H9 (cell line): ENCODE measurements around the gene ACTL6B. TPM values are rescaled to one million over a fixed set of nuclear protein-coding genes. Genes with fewer than 3 reads are reported as not detected.
A peak's percentile ranks its signal among the peaks of the same experiment; 100 is the strongest.

Source experiments
- DNase-seq: peaks from one replicate; pipeline ENCODE4 v3.0.0-alpha.2; 2017
- H2AFZ ChIP-seq: one replicate; pipeline ENCODE4 v1.6.1; 2013; ENCODE audit warnings: mild to moderate bottlenecking, low read length, control low read depth, moderate library complexity
- H2AK5ac ChIP-seq: 2 replicates; pipeline ENCODE4 v1.6.1; 2013; ENCODE audit warnings: low read length, control low read depth, mixed read lengths; ENCODE audit not compliant: insufficient read length
- H2BK120ac ChIP-seq: one replicate; pipeline ENCODE4 v1.6.1; 2013; ENCODE audit warnings: low read depth, mild to moderate bottlenecking, low read length, control low read depth, inconsistent platforms; ENCODE audit not compliant: poor library complexity, severe bottlenecking
- H2BK12ac ChIP-seq: 2 replicates; pipeline ENCODE4 v1.6.1; 2013; ENCODE audit warnings: low read length, control low read depth, mixed read lengths, low read depth; ENCODE audit not compliant: insufficient read length
- H2BK15ac ChIP-seq: 2 replicates; pipeline ENCODE4 v1.6.1; 2013; ENCODE audit warnings: low read depth, low read length, control low read depth
- H2BK20ac ChIP-seq: one replicate; pipeline ENCODE4 v1.6.1; 2013; ENCODE audit warnings: low read depth, mild to moderate bottlenecking, low read length, control low read depth, inconsistent platforms; ENCODE audit not compliant: poor library complexity, severe bottlenecking
- H2BK5ac ChIP-seq: 2 replicates; pipeline ENCODE4 v1.6.1; 2013; ENCODE audit warnings: low read length, control low read depth, mixed read lengths; ENCODE audit not compliant: insufficient read length
- H3K14ac ChIP-seq: 2 replicates; pipeline ENCODE4 v1.6.1; 2013; ENCODE audit warnings: low read length, control low read depth; ENCODE audit not compliant: insufficient read depth
- H3K18ac ChIP-seq: 2 replicates; pipeline ENCODE4 v1.6.1; 2013; ENCODE audit warnings: low read depth, mild to moderate bottlenecking, mixed read lengths, low read length, control low read depth; ENCODE audit not compliant: insufficient read length
- H3K23ac ChIP-seq: 2 replicates; pipeline ENCODE4 v1.6.1; 2013; ENCODE audit warnings: low read length, control low read depth, mixed read lengths, low read depth; ENCODE audit not compliant: insufficient read length
- H3K23me2 ChIP-seq: 2 replicates; pipeline ENCODE4 v1.6.1; 2013; ENCODE audit warnings: low read depth, mild to moderate bottlenecking, mixed read lengths, low read length, control low read depth; ENCODE audit not compliant: insufficient read length, poor library complexity, severe bottlenecking
- H3K27ac ChIP-seq: 2 replicates; pipeline ENCODE4 v1.5.1; 2013; ENCODE audit warnings: low read length, control low read depth, mixed read lengths, low read depth; ENCODE audit not compliant: insufficient read length
- H3K27me3 ChIP-seq: 2 replicates; pipeline ENCODE4 v1.6.1; 2013; ENCODE audit warnings: low read length, control low read depth, inconsistent platforms; ENCODE audit not compliant: insufficient read depth
- H3K4ac ChIP-seq: 2 replicates; pipeline ENCODE4 v1.6.1; 2013; ENCODE audit warnings: low read depth, mild to moderate bottlenecking, control low read depth, inconsistent platforms, low read length, moderate library complexity
- H3K4me1 ChIP-seq: 2 replicates; pipeline ENCODE4 v1.6.1; 2013; ENCODE audit warnings: low read length, control low read depth, inconsistent platforms; ENCODE audit not compliant: insufficient read depth
- H3K4me2 ChIP-seq: 2 replicates; pipeline ENCODE4 v1.6.1; 2013; ENCODE audit warnings: low read length, control low read depth, mixed read lengths; ENCODE audit not compliant: insufficient read length, insufficient read depth
- H3K56ac ChIP-seq: 2 replicates; pipeline ENCODE4 v1.6.1; 2013; ENCODE audit warnings: low read depth, mild to moderate bottlenecking, mixed read lengths, low read length, control low read depth; ENCODE audit not compliant: insufficient read length
- H3K79me1 ChIP-seq: 2 replicates; pipeline ENCODE4 v1.6.1; 2013; ENCODE audit warnings: low read depth, mild to moderate bottlenecking, moderate library complexity, low read length, control low read depth, inconsistent platforms; ENCODE audit not compliant: insufficient read depth, poor library complexity, severe bottlenecking
- H3K79me2 ChIP-seq: 2 replicates; pipeline ENCODE4 v1.6.1; 2013; ENCODE audit warnings: low read length, control low read depth, inconsistent platforms; ENCODE audit not compliant: insufficient read depth
- H3K9ac ChIP-seq: 2 replicates; pipeline ENCODE4 v1.6.1; 2013; ENCODE audit warnings: low read length, control low read depth, mixed read lengths; ENCODE audit not compliant: insufficient read length; ENCODE audit errors: extremely low read depth
- H3K9me3 ChIP-seq: one replicate; pipeline ENCODE4 v1.6.1; 2013; ENCODE audit warnings: low read depth, low read length, inconsistent platforms; ENCODE audit not compliant: control insufficient read depth
- H3T11ph ChIP-seq: one replicate; pipeline ENCODE4 v1.6.1; 2013; ENCODE audit warnings: mild to moderate bottlenecking, low read length, control low read depth, inconsistent platforms
- H4K20me1 ChIP-seq: one replicate; pipeline ENCODE4 v1.6.1; 2013; ENCODE audit not compliant: control insufficient read depth, insufficient read length, insufficient read depth
- H4K5ac ChIP-seq: 2 replicates; pipeline ENCODE4 v1.6.1; 2013; ENCODE audit warnings: low read depth, mild to moderate bottlenecking, mixed read lengths, low read length, control low read depth; ENCODE audit not compliant: insufficient read length
- H4K8ac ChIP-seq: replicated peaks from 2 replicates; pipeline ENCODE4 v1.6.1; 2013; ENCODE audit warnings: low read length, control low read depth, mixed read lengths, low read depth; ENCODE audit not compliant: insufficient read length
- H4K91ac ChIP-seq: 2 replicates; pipeline ENCODE4 v1.6.1; 2013; ENCODE audit warnings: low read depth, mild to moderate bottlenecking, moderate library complexity, mixed read lengths, low read length, control low read depth; ENCODE audit not compliant: insufficient read length
- H3K27ac Mint-ChIP-seq, 3 experiments: 2 replicates in 2 of 3; 3 replicates in 1 of 3; pipeline ENCODE4 v1.8.0; 2020 to 2021; ENCODE audit warnings: mixed read lengths in 3 of 3, mild to moderate bottlenecking in 1 of 3, moderate library complexity in 1 of 3
- H3K27me3 Mint-ChIP-seq: 2 replicates; pipeline ENCODE4 v1.8.0; 2021; ENCODE audit warnings: low read depth, mild to moderate bottlenecking, moderate library complexity, mixed read lengths
- H3K36me3 Mint-ChIP-seq, 3 experiments: 2 replicates in 2 of 3; 3 replicates in 1 of 3; pipeline ENCODE4 v1.8.0; 2020 to 2021; ENCODE audit warnings: low read depth in 3 of 3, mixed read lengths in 3 of 3; ENCODE audit not compliant: insufficient read depth in 1 of 3
- H3K4me1 Mint-ChIP-seq, 2 experiments: 2 replicates each; pipeline ENCODE4 v1.8.0; 2020; ENCODE audit warnings: mixed read lengths in 2 of 2
- H3K4me3 Mint-ChIP-seq, 2 experiments: 2 replicates in 1 of 2; 3 replicates in 1 of 2; pipeline ENCODE4 v1.8.0; 2020 to 2021; ENCODE audit warnings: mild to moderate bottlenecking in 2 of 2, mixed read lengths in 2 of 2, moderate library complexity in 1 of 2
- H3K9me3 Mint-ChIP-seq, 2 experiments: 2 replicates in 1 of 2; 3 replicates in 1 of 2; pipeline ENCODE4 v1.8.0; 2020; ENCODE audit warnings: mild to moderate bottlenecking in 2 of 2, mixed read lengths in 2 of 2, moderate library complexity in 1 of 2
- CTCF ChIP-seq: fragments of 200-600 bp; sonication (generic); conservative IDR thresholded peaks from 3 replicates; pipeline ENCODE4 v1.8.0; 2021; ENCODE audit warnings: antibody characterized with exemption, mild to moderate bottlenecking
- WGBS: extraction: QIAGEN DNeasy Blood & Tissue Kit; methylation state at CpG from one replicate; pipeline ENCODE4 v1.1.7; 2013; ENCODE audit warnings: missing lambda C conversion rate, low lambda C conversion rate, mixed read lengths; ENCODE audit not compliant: insufficient read length; ENCODE audit errors: extremely low coverage; 5-methylcytosine and 5-hydroxymethylcytosine counted together
- total RNA-seq: library from RNA; stranded (reverse); gene quantifications from 2 replicates; pipeline ENCODE4 v1.2.1, GENCODE V29; 2021

The ACTL6B gene
- total RNA-seq, 1 experiment from 2014 or later = 0.50 TPM

GRCh38 chr7:100639995-100640516, 16.2 kb downstream of the ACTL6B start:
- H3K23ac ChIP-seq = no peak overlapping the region
- no peaks in the 10 kb centered on the region for H3K23me2 ChIP-seq
- Mint-ChIP-seq H3K4me1 (peaks cover 6 to 37% of the 10 kb centered on the region in 2 experiments), H3K36me3 (no peaks in the 10 kb centered on the region), H3K27ac (peak overlapping the region in 2 of 3 experiments; percentile 51 to 65; a peak in 1 of 7 replicates), H3K9me3 (no peaks in the 10 kb centered on the region; a peak in 1 of 5 replicates), H3K4me3 (no peak overlapping the region), H3K27me3 (peaks cover 13% of the 10 kb centered on the region)
- H3K56ac ChIP-seq = no peak overlapping the region
- no peak overlapping the region for H3K4me2 ChIP-seq
- no peak overlapping the region for H3T11ph ChIP-seq
- H4K5ac ChIP-seq = no peak overlapping the region
- no peak overlapping the region for H4K91ac ChIP-seq
- no peak overlapping the region for H4K8ac ChIP-seq
- H3K9ac ChIP-seq = no peak overlapping the region
- no peak overlapping the region for H2AFZ ChIP-seq
- TF ChIP-seq CTCF = no peak
- H2AK5ac ChIP-seq = no peak overlapping the region
- no peaks in the 10 kb centered on the region for H3K9me3 ChIP-seq
- H3K4me1 ChIP-seq = no peaks in the 10 kb centered on the region
- no peak overlapping the region for H3K14ac ChIP-seq
- no CpG with 5 or more reads among the region's 17 CpGs for WGBS
- no peak overlapping the region for H2BK120ac ChIP-seq
- no peak overlapping the region for H2BK12ac ChIP-seq
- no peaks in the 10 kb centered on the region for H4K20me1 ChIP-seq
- H3K79me2 ChIP-seq = no peaks in the 10 kb centered on the region
- DNase-seq = no peak
- no peak overlapping the region for H3K27ac ChIP-seq
- H2BK20ac ChIP-seq = no peak overlapping the region
- no peak overlapping the region for H2BK15ac ChIP-seq
- H2BK5ac ChIP-seq = no peak overlapping the region
- H3K4ac ChIP-seq = no peak overlapping the region
- H3K79me1 ChIP-seq = no peaks in the 10 kb centered on the region
- H3K27me3 ChIP-seq = no peaks in the 10 kb centered on the region
- no peak overlapping the region for H3K18ac ChIP-seq
